ENCODE measurements around the gene PRND.
A peak's percentile ranks its signal among the peaks of the same experiment; 100 is the strongest.
"Not testable (repeated sequence)": the region's sequence is repeated elsewhere in the genome, so short reads cannot be mapped to it uniquely, and the experiment has no call there.

PRND gene

GRCh38 chr20:4721719-4722118 is at the start of gene PRND:
TSS of gene PRND (plus strand) at chr20:4721909. CDS start at chr20:4724552, 2,643 bp downstream.
- DNase-seq: no peak

GRCh38 chr20:4672948-4673347 is 48.8 kb upstream of the PRND start:
- DNase-seq: no peak

GRCh38 chr20:4673371-4674001 is 48.2 kb upstream of the PRND start:
- no peak for DNase-seq

- DNase-seq: no peak
Measured at GRCh38 chr20:4674672-4675071, 47.0 kb upstream of the PRND start.

- no peak for DNase-seq
Measured at GRCh38 chr20:4677846-4678245, 43.9 kb upstream of the PRND start.

- peak in 1 of 2 donors; percentile 33 for DNase-seq
Measured at GRCh38 chr20:4681401-4681800, 40.3 kb upstream of the PRND start.

GRCh38 chr20:4681991-4682401 is 39.7 kb upstream of the PRND start:
- no peak for DNase-seq

- DNase-seq: no peak
Measured at GRCh38 chr20:4682682-4683081, 39.0 kb upstream of the PRND start.

- no peak for DNase-seq
Measured at GRCh38 chr20:4683261-4683660, 38.4 kb upstream of the PRND start.

- DNase-seq: no peak
Measured at GRCh38 chr20:4684837-4685413, 36.8 kb upstream of the PRND start.

GRCh38 chr20:4685923-4686221 is 35.8 kb upstream of the PRND start:
- DNase-seq: no peak

GRCh38 chr20:4688305-4688704 is 33.4 kb upstream of the PRND start:
- no peak for DNase-seq

GRCh38 chr20:4689220-4689619 is 32.5 kb upstream of the PRND start:
- no peak for DNase-seq

- no peak for DNase-seq
Measured at GRCh38 chr20:4691753-4692152, 30.0 kb upstream of the PRND start.

GRCh38 chr20:4694076-4694475 is 27.6 kb upstream of the PRND start:
- no peak for DNase-seq

GRCh38 chr20:4697189-4697830 is 24.4 kb upstream of the PRND start:
- no peak for DNase-seq

- DNase-seq: no peak
Measured at GRCh38 chr20:4697831-4698221, 23.9 kb upstream of the PRND start.

GRCh38 chr20:4699216-4699615 is 22.5 kb upstream of the PRND start:
- no peak for DNase-seq

GRCh38 chr20:4699957-4700356 is 21.8 kb upstream of the PRND start:
- DNase-seq: no peak

GRCh38 chr20:4702562-4703280 is 19.0 kb upstream of the PRND start:
- no peak for DNase-seq

GRCh38 chr20:4703281-4703676 is 18.4 kb upstream of the PRND start:
- DNase-seq: no peak

- not testable (repeated sequence) for DNase-seq
Measured at GRCh38 chr20:4706941-4707340, 14.8 kb upstream of the PRND start.

- DNase-seq: no peak
Measured at GRCh38 chr20:4708036-4708435, 13.7 kb upstream of the PRND start.

GRCh38 chr20:4708856-4709255 is 12.9 kb upstream of the PRND start:
- DNase-seq: no peak
